GM19452 (cell line): ENCODE results near the gene TRAF3.
A peak's percentile ranks its signal among the peaks of the same experiment; 100 is the strongest.
"Not testable (repeated sequence)": the region's sequence is repeated elsewhere in the genome, so short reads cannot be mapped to it uniquely, and the experiment has no call there.

ENCODE experiments used
- ATAC-seq: cut with Tn5 transposase; IDR thresholded peaks from one replicate; pipeline ENCODE4 v1.9.1; 2021; ENCODE audit not compliant: unreplicated experiment

Gene TRAF3

GRCh38 chr14:102751088-102751487 lies 26.2 kb upstream of the TRAF3 start:
- no peak for ATAC-seq

GRCh38 chr14:102752239-102752847 lies 24.9 kb upstream of the TRAF3 start:
- ATAC-seq = no peak

- ATAC-seq = peak; percentile 61
These were observed 22.6 kb upstream of the TRAF3 start for GRCh38 chr14:102754370-102755262.

- no peak for ATAC-seq
These were observed 19.6 kb upstream of the TRAF3 start for GRCh38 chr14:102757646-102758045.

GRCh38 chr14:102758087-102758486 lies 19.2 kb upstream of the TRAF3 start:
- no peak for ATAC-seq

GRCh38 chr14:102759456-102760187 lies 17.6 kb upstream of the TRAF3 start:
- ATAC-seq = no peak

- ATAC-seq = no peak
These were observed 16.6 kb upstream of the TRAF3 start for GRCh38 chr14:102760496-102761193.

- ATAC-seq = no peak
These were observed 16.0 kb upstream of the TRAF3 start for GRCh38 chr14:102761206-102761605.

- ATAC-seq = peak; percentile 64
These were observed 13.0 kb upstream of the TRAF3 start for GRCh38 chr14:102764220-102764671.

GRCh38 chr14:102765770-102766169 lies 11.5 kb upstream of the TRAF3 start:
- ATAC-seq = not testable (repeated sequence)

- peak; percentile 58 for ATAC-seq
These were observed 8.8 kb upstream of the TRAF3 start for GRCh38 chr14:102768223-102769048.

GRCh38 chr14:102769049-102769327 lies 8.3 kb upstream of the TRAF3 start:
- no peak for ATAC-seq

- no peak for ATAC-seq
These were observed 6.8 kb upstream of the TRAF3 start for GRCh38 chr14:102770147-102771123.

- ATAC-seq = no peak
These were observed 6.1 kb upstream of the TRAF3 start for GRCh38 chr14:102771144-102771543.

GRCh38 chr14:102772781-102773570 lies 4.3 kb upstream of the TRAF3 start:
- no peak for ATAC-seq

GRCh38 chr14:102774391-102775153 lies 2.7 kb upstream of the TRAF3 start:
- ATAC-seq = peak; percentile 41

- ATAC-seq = no peak
These were observed 1.1 kb upstream of the TRAF3 start for GRCh38 chr14:102775855-102776760.
